Measurements from ENCODE around the gene GATB.
"Not testable (repeated sequence)": the region's sequence is repeated elsewhere in the genome, so short reads cannot be mapped to it uniquely, and the experiment has no call there.

The GATB gene

DNA sequence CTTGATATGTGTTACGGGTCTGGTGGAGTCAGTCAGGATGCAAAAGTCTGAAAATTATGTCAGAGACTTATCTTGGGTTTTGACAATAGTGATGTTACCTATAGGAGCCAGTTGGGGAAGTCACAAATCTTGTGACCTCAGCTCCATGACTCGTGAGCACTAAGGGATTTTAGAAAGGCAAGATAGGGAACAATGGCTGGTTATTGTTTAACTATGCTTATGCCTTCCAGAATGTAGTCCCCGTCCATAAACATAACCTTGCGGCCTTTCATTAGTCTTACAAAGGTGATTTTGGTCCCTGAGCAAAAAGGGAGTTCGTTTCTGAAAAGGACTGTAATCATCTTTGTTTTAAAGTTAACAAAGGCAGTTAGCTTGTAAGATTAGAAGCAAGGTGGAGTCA is 23.9 kb upstream of the GATB start:
- no peak for DNase-seq (ENCODE audit: low spot score)

DNA sequence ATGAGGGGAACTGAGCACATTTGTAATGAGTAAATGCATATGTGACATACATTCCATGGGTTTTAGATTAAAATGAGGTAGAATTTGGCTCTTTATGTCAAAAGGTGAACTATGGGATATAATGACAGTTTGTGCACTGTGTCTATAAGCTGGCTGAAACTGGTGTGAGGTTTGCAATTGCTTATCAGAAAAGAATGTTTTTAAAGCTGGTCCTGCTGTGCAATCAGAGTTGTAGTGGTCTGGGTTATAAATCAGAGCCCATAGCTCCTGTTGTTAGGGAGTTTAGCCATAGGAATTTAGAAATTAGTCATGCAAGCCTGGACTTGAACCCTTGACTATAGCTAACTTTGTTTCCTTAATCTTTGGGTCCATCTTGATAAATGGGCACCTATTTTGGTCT is 23.1 kb upstream of the GATB start:
- no peak for DNase-seq (ENCODE audit: low spot score)

DNA sequence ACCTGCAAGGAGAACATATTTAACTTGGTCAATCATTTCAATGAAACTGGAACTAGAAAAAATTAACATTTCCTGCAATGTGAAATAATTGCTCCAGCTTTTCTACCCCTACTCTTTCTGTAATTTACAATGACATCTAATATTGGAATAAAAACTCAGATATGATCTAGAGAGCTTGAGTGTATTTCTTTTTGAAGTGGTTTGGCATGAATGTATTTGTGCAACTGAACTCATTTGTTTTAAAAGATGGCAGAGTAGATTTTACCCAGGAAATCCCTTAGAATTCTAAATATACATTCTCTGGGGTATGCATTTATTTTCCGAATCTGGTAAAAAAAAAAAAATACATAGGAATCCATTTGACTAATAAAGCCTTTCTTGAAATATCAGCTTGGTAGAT is 21.5 kb upstream of the GATB start:
- no peak for DNase-seq (ENCODE audit: low spot score)

DNA sequence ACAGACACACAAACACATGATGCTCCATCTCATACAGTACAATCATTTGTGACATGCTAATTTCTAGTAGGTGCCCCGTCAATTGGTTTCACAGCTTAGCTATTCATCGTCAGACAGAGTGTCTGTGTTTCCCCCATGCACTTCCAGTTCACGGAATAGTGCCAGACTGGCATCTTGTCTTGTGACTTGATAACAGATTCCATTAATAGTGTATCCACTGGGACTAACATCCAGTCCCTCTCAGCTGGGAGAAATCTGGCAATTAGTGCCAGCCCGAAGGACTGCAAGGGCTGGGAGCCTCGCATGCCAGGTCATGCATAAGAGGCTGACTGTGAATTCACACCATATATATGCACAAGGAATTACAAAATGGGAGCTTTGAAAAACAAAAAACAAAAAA is 20.2 kb upstream of the GATB start:
- no peak for DNase-seq (ENCODE audit: low spot score)

DNA sequence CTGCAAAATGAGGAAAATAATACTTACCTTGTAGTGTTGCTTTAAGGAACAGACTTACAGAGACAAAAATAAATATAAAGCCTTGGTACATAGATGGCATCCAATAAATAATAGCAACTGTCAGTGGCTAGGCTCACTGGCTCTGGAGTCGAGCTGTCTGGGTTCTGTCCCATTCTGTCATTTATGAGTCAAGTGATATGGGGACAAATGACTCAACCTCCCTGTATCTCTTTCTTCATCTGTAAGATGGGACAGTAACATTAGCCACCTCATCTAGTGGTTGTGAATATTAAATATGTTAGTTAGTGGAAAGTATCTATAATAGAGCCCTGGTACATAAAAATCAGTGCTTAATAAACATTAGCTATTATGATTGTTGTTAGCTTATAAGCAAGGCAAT is 16.7 kb upstream of the GATB start:
- DNase-seq (ENCODE audit: low spot score), result no peak

DNA sequence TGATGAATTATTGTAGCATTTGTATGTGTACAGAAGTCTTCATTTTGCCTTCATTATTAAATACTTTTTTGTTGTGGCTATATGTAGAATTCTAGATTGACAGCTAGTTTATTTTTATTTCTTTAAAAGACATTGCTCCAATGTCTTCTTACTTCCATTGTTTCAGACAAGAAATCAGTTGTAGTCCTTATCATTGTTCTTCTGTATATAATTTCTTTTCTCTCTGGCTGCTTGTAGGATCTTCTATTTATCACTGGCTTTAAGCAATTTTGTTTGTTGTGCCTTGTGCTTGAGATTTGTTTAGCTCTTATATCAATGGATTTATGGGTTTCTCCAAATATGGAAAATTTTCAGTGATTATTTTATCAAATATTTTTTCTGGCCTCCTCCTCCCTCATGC is 13.5 kb upstream of the GATB start:
- DNase-seq (ENCODE audit: low spot score), result no peak

DNA sequence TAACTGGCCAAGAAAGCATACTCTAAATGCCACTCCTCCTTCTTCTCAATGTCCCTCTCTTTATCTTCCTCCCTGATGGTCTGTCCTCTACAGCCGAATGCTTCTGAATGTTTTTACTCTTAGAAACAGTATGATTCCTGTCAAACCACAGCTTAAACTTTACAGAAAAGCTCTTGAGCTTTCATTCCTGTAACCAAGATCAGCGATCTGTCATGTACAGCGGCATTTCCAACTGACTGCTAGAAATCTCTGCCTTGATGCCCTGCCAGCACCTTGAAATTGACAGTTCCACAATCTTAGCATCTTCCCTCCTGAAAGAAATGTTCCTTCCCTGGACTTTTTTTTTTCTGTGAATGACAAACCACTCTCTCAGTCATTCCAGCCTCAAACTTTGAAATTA is 11.5 kb upstream of the GATB start:
- no peak for DNase-seq (ENCODE audit: low spot score)

DNA sequence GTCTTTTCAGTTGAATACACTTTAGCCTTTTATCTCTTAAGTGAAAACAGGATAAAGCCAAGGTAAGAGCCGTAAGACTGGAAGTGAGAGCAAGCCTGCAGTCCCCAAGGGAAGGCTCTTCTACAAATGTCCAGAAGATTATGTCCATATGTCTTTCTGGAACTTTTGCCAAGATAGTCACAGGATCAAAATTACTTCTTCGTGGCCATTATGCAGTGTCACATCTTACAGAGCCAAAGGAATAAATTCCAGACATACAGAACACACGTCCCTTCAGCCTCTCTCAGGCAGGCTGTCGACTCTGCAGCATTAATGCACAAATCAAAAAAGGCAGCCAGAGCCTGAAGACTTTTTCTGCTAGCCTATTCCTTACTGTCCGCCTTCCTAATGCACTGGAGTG is 10.9 kb upstream of the GATB start:
- DNase-seq (ENCODE audit: low spot score), result no peak

DNA sequence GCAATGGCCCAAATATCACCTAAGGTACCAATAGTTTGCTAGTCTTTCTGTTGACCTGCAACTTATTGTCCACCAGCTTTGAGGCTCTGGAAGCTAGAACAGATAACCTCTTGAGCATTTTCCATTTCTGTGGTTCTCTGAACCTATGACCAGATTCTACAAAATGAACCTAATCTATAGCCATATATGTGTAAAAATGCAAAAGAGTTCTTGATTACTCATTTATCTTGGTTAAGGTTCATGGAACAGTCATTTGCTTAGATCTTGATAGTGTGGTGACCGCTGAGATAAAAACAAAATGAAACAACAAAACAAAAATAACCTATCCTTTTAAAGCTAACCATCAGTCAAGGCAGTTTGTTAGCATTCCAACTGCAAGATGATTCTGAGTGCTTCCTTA is 9.3 kb upstream of the GATB start:
- no peak for DNase-seq (ENCODE audit: low spot score)

DNA sequence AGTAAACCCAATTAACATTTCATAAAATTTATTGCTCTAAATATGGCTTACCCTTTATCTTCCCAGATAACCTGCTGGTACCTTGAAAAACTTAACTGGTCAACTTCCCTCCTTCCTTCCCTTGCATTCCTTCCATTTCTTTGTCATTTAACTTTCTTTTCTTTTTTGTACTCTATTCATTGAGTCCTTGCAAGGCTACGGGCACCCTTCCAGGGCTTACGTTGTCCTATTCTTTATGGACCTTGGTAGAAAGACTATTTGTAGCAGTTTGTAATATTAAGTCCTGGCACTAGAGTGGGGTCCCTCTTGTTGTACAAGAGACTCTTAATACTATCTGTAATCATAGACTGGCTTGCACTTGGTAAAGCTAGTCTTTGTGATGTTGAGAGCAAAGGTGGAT is 8.0 kb upstream of the GATB start:
- no peak for DNase-seq (ENCODE audit: low spot score)

DNA sequence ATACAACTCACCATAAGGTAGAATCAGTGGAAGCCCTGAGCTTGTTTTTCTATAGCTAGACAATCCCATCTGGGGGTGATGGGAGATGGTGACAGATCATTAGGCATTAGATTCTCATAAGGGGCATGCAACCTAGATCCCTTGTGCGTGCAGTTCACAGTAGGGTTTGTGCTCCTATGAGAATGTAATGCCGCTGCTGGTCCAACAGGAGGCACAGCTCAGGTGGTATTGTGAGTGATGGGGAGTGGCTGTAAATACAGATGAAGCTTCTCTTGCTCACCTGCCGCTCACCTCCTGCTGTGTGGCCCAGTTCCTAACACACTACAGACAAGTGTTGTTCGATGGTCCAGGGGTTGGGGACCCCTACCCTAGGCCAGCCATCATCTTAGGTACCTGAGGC is 5.9 kb upstream of the GATB start:
- DNase-seq (ENCODE audit: low spot score), result no peak

DNA sequence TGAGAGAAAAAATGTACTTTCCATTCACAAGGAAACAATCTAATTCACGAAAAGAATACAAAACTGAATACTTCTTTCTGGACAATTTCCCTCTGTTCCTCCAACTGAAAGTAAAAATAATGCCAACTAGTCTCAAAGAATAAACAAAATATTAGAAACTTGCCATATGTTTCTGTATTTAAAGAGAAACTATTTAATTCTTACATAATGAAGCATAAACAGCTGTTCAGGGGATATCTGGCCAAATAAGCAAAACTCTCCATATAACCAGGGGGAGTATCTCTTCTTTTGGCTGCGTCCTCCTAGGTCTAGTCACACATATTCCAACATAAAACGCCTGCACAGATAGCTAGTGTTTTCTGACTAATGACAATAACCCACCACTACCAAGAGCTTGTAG is 805 bp downstream of the GATB start:
- no peak for DNase-seq (ENCODE audit: low spot score)

DNA sequence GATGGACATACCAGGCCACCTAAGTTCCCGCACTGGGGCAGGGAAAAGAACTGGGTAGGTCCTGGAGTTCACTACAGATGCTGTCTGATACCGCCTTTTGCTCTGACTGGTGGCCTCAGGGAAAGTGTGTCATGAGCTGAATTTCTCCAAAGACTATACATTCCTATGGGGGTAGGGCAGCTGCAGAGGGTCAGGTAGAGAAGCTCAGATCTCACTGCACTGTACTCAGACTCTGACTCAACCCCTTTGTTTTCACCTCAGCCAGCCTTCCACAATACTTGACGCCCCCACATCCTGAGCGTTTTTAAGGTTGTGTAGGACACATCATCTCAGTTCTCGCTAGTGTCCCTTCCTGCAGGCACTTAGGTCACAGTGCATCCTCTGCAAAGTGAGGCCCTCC is 7.8 kb downstream of the GATB start:
- no peak for DNase-seq (ENCODE audit: low spot score)

DNA sequence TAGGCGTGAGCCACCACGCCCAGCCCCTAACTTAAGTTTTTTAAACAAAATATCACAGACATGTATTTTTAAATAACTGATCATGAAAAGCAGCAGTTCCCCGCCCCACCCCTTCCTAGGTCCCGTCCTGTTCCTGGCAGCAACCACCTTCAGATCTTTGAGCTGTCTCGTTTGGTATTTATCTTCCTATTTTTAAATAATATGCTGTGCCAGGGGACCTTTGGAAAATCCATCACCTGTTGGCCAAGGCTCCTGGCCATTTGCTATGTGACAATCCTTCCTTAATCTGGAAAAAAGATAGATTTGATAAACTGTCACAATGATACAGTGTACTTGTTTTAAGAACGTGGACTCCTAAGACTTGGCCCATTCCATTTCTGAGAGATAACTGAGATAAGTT is 10.7 kb downstream of the GATB start:
- no peak for DNase-seq (ENCODE audit: low spot score)

DNA sequence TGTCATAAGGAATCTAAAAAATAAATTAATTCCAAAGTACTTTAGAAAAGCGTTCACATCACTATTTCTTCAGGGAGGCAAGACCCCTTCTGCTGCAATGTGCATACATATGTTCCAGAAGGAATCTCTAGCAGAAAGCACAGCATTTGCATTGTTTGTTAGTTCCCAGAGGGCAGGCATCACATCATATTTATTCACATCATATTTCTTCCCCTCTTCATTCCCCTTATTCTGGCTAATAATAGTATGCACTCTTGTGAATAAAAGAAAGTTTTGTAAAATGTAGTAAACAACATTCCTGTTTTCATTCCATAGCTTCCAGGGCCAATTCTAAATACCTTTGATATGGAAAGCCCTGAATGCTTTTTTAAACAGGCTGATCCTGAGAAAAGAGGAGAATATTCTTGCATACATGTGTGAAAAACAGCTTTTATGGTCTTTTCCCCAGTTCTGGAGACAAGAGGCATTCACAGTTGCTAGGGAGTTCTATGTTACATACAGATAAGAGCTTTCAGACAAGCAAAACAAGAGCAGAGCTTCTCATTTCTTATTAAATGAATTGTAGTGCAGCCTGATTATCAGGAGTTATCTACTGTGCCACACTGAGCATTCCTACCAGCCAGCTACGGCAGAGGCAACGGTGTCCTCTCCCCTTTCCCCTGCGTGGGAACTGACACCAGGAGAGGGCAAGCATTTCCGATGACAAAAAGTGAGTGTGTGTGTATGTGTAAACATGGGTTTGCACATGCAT is 15.2 kb downstream of the GATB start:
- no peak for DNase-seq (ENCODE audit: low spot score)

DNA sequence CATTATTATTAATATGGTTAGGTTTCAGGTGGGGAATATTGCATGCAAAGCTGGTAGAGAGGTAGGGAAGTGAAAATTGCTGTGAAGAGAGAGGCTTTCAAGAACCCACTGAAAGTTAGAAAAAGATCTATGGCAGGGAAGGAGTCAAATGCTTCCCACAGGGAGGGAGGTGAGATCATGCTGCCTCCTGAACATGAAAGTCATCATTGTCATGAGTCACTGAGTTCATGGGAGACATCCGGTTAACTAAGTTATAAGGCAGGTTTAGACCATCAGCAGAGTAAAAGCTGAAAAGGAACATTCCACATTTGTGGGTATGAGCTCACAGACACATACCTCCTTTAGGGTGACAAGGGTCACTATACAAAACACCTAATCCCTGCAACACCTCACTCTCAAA is 16.2 kb downstream of the GATB start:
- peak; percentile 33 for DNase-seq (ENCODE audit: low spot score)

DNA sequence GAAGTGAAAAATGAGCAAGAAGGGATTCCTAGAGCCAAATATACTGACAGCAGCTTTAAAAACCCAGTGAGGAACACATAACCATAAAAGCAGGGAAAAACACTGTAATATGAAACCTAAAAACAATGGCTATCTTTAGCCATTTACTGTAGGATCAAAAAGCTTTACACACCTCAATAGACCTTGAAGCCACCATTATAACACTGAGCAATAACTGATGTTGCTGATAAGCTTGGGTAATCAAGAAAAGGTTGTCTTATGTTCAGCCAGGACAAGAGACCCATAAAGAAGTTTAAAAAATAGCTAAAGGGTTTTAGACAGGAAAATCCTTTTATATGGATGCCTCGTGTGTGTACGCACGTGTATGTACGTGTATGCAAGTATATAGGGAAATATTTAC is 16.9 kb downstream of the GATB start:
- no peak for DNase-seq (ENCODE audit: low spot score)

DNA sequence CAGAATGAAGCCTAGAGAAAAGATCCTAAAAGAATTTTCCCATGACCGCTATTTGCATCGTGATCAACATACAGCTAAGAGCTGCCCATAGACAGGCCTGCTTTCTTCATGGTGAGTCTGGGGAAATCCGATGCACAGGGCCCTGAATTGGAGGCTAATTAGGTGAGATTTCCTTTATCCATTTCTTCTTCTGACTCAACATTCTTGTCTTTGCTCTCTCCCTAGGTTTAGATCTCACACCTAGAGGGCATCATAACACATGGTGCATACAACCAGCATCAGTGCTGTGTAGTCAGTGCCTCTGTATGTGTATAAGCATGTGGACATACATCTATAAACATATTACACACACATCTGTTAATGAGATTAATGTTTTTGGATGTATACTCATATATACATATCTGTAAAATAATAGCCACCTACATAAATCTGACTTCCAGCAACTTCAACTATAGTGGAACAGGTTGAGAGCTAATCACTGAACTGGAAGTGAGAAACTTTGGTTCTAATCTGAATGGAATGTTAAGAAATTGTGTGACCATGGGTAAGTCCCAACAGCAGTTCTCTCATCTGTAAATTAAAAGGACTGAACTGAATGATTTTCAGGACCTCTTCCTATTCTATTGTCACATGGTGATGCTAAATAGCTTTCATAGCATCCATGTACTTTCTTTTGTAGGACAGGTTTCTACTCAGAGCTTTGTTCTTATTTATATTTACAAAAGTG is 17.5 kb downstream of the GATB start:
- no peak for DNase-seq (ENCODE audit: low spot score)

DNA sequence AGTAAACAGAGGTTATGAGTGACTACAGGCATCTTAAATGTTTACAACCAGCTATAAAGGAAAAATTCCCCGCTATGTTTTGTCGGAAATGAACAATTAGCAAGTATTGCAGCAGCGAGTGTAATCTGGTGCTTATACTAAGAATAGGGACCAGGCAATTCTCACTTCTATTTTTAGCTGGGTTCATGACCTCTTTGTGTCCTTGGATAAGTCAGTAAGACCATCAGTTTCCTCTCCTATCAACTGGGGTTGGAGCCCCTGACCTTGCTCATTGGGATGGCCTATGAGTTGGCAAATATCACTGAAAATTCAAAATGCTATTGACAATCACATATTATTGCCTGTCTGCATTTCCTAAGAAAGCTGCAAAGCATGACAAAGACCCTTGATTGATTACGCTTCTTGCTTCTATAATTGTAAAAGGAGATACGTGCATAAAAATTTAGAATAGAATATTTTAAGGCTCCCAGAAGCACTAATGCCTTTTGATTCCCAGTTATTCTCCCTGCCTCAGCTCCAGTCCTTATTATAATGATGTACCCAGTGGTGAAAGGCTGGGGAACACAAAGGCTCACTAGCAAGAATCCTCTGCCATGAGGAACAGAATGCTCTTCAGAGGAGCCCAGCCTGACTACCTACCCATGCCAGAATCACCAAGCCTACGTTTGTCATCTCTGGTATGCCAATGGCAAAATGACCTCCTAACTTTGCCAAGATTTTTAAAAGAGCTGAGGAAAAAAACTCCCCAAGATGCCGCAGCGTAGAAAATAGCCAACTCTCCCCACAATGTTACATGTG is 21.9 kb downstream of the GATB start:
- no peak for DNase-seq (ENCODE audit: low spot score)

DNA sequence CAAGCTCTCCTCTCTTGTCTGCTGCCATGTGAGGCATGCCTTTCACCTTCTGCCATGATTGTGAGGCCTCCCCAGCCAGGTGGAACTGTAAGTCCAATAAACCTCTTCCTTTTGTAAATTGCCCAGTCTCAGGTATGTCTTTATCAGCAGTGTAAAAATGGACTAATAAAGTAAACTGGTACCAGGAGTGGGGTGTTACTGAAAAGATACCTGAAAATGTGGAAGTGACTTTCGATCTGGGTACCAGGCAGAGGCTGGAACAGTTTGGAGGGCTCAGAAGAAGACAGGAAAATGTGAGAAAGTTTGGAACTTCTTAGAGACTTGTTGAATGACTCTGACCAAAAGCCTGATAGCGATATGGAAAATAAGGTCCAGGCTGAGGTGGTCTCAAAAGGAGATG is 24.0 kb downstream of the GATB start:
- DNase-seq (ENCODE audit: low spot score), result not testable (repeated sequence)

DNA sequence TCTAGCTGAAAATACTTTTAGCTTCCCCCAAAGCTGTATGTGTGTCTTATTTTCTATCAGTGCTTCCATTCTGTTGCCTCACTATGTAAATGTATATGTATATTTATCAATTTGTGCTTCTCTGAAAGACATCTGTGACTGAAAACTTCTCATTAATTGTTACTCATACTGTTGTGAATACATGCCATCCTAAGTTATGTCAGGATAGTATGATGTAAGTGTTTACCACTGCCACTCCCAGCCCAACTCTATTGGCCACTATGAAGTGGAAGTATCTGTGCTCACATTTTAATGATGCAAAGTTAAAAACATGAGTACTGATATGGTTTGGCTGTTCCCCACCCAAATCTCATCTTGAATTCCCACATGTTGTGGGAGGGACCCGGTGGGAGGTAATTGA is 24.4 kb downstream of the GATB start:
- no peak for DNase-seq (ENCODE audit: low spot score)

DNA sequence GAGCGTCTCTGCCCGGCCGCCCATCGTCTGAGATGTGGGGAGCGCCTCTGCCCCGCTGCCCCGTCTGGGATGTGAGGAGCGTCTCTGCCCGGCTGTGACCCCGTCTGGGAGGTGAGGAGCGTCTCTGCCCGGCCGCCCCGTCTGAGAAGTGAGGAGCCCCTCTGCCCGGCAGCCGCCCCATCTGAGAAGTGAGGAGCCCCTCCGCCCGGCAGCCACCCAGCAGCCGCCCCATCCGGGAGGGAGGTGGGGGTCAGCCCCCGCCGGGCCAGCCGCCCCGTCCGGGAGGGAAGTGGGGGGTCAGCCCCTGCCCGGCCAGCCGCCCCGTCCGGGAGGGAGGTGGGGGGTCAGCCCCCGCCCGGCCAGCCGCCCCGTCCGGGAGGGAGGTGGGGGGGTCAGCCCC is 29.1 kb downstream of the GATB start:
- not testable (repeated sequence) for DNase-seq (ENCODE audit: low spot score)

Measured in iPS-NIHi11 (cell line).